H1 (cell line): ENCODE data around the gene EPSTI1. TPM values are rescaled to one million over a fixed set of nuclear protein-coding genes. Genes with fewer than 3 reads are reported as not detected.

Experiments used
- ASH2L ChIP-seq: fragments of 200-600, 300-600 bp; sonication (generic); IDR thresholded peaks from one replicate; pipeline ENCODE4 v1.7.1; 2017; ENCODE audit warnings: low read length
- BACH1 ChIP-seq: IDR thresholded peaks from 2 replicates; pipeline ENCODE4 v1.6.1; 2012; ENCODE audit warnings: low read length, improper control_type of control experiment
- BCL11A ChIP-seq, 2 experiments: IDR thresholded peaks; one replicate each; pipeline ENCODE4 v1.6.1; 2011; ENCODE audit warnings: low read depth in 2 of 2, low read length in 2 of 2, mild to moderate bottlenecking in 2 of 2
- BRCA1 ChIP-seq: IDR thresholded peaks from 2 replicates; pipeline ENCODE4 v1.6.1; 2012; ENCODE audit warnings: low read depth, low read length, improper control_type of control experiment
- CTBP2 ChIP-seq: IDR thresholded peaks from 2 replicates; pipeline ENCODE4 v1.7.0; 2011; ENCODE audit warnings: borderline replicate concordance, mild to moderate bottlenecking, moderate library complexity, mixed read lengths, low read length; ENCODE audit not compliant: insufficient read depth, insufficient read length
- EP300 ChIP-seq, 2 experiments: IDR thresholded peaks; 1 replicate in 1 of 2; 2 replicates in 1 of 2; pipeline ENCODE4 v1.6.1; 2011 to 2012; ENCODE audit warnings: low read depth in 2 of 2, low read length in 2 of 2, mild to moderate bottlenecking in 2 of 2, borderline replicate concordance in 1 of 2, inconsistent platforms in 1 of 2, moderate library complexity in 1 of 2
- HDAC2 ChIP-seq, 2 experiments: fragments of 300-600 bp in 1 of 2; sonication (generic) in 1 of 2; IDR thresholded peaks; 2 replicates each; pipeline ENCODE4 v1.6.1; 2011 to 2012; ENCODE audit warnings: low read depth in 2 of 2, low read length in 2 of 2, mild to moderate bottlenecking in 2 of 2, moderate library complexity in 2 of 2, borderline replicate concordance in 1 of 2, inconsistent platforms in 1 of 2
- KDM5A ChIP-seq: fragments of 200-600 bp; IDR thresholded peaks from 2 replicates; pipeline ENCODE4 v1.7.1; 2012; ENCODE audit warnings: mild to moderate bottlenecking, low read length, inconsistent platforms, mixed read lengths
- NANOG ChIP-seq: IDR thresholded peaks from 2 replicates; pipeline ENCODE4 v1.6.1; 2011; ENCODE audit warnings: low read length, low read depth, mild to moderate bottlenecking, inconsistent platforms; ENCODE audit not compliant: insufficient read depth, poor library complexity, severe bottlenecking
- POLR2AphosphoS5 ChIP-seq: IDR thresholded peaks from 2 replicates; pipeline ENCODE4 v1.6.1; 2011; ENCODE audit warnings: low read depth, low read length
- POU5F1 ChIP-seq: IDR thresholded peaks from 2 replicates; pipeline ENCODE4 v1.6.1; 2011; ENCODE audit warnings: low read depth, mild to moderate bottlenecking, low read length, moderate library complexity
- RBBP5 ChIP-seq: IDR thresholded peaks from 2 replicates; pipeline ENCODE4 v1.7.1; 2012; ENCODE audit warnings: low read depth, mild to moderate bottlenecking, inconsistent platforms, low read length, moderate library complexity, borderline replicate concordance
- SAP30 ChIP-seq: fragments of 300-600 bp; sonication (generic); IDR thresholded peaks from 2 replicates; pipeline ENCODE4 v1.7.1; 2012; ENCODE audit warnings: low read length, moderate library complexity, mild to moderate bottlenecking, inconsistent platforms; ENCODE audit not compliant: insufficient read depth, insufficient replicate concordance
- SRF ChIP-seq: IDR thresholded peaks from 2 replicates; pipeline ENCODE4 v1.6.1; 2011; ENCODE audit warnings: mild to moderate bottlenecking, low read depth, low read length, moderate library complexity
- SUZ12 ChIP-seq: fragments of 200-600 bp; sonication (generic); IDR thresholded peaks from 2 replicates; pipeline ENCODE4 v1.6.1; 2012; ENCODE audit warnings: mild to moderate bottlenecking, inconsistent platforms, low read length, moderate library complexity, mixed read lengths
- TAF1 ChIP-seq: IDR thresholded peaks from 2 replicates; pipeline ENCODE4 v1.6.1; 2011; ENCODE audit warnings: mild to moderate bottlenecking, low read depth, low read length
- TAF7 ChIP-seq: optimal IDR thresholded peaks from 2 replicates; pipeline ENCODE3; 2011; ENCODE audit warnings: low read depth, mild to moderate bottlenecking, inconsistent platforms, low read length, moderate library complexity, borderline replicate concordance
- TBP ChIP-seq: IDR thresholded peaks from 2 replicates; pipeline ENCODE4 v1.6.1; 2011; ENCODE audit warnings: low read depth, low read length, improper control_type of control experiment
- ZNF274 ChIP-seq: IDR thresholded peaks from 2 replicates; pipeline ENCODE4 v1.7.0; 2012; ENCODE audit warnings: low read length, borderline replicate concordance; ENCODE audit errors: extremely low read depth
- polyA plus RNA-seq, 7 experiments: library from polyadenylated mRNA; depleted of rRNA in 3 of 7; stranded (reverse) in 5 of 7; unstranded in 2 of 7; fragments of >200 nt in 5 of 7; fragments of 200-250 nt in 2 of 7; gene quantifications; 1 replicate in 5 of 7; 2 replicates in 1 of 7; 4 replicates in 1 of 7; pipeline versions ENCODE4 v1.2.1 to v1.2.3, GENCODE V29; 2011 to 2013; ENCODE audit warnings: missing spikeins in 2 of 7, mixed read lengths in 2 of 7
- total RNA-seq: library from RNA; stranded (reverse); fragmentation: NEBNext Ultra II Directional; extraction: Animal tissue kit (Norgen Biotek cat#: 25700); gene quantifications from 2 replicates; pipeline ENCODE4 v1.2.1, GENCODE V29; 2021
- TF ChIP-seq, protein P1 (sequence below): IDR thresholded peaks from 2 replicates; pipeline ENCODE4 v1.6.1; 2012; ENCODE audit warnings: inconsistent platforms
- TF ChIP-seq, protein P2 (sequence below), 3 experiments: IDR thresholded peaks; 1 replicate in 2 of 3; 2 replicates in 1 of 3; pipeline versions ENCODE4 v1.5.1 to v1.6.1; 2011; ENCODE audit warnings: low read length in 3 of 3, mild to moderate bottlenecking in 3 of 3, inconsistent platforms in 2 of 3, low read depth in 1 of 3, moderate library complexity in 1 of 3; ENCODE audit not compliant: insufficient read depth in 1 of 3; ENCODE audit errors: control extremely low read depth in 1 of 3

EPSTI1 gene
- total and polyA plus RNA-seq, 2 of the 8 experiments (the other 6 are each of a cell fraction or from before 2014, with no cell fraction given) = 0.23 to 0.37 TPM

GRCh38 chr13:42875475-42876269, 116.4 kb downstream of the EPSTI1 start (continued):
- TF ChIP-seq BRCA1 = no peak
- TF ChIP-seq SUZ12 = no peak
- TF ChIP-seq POLR2AphosphoS5 = no peak
- TF ChIP-seq CTBP2 = no peak
- TF ChIP-seq NANOG = peak; percentile 31
- TF ChIP-seq, protein P1, sequence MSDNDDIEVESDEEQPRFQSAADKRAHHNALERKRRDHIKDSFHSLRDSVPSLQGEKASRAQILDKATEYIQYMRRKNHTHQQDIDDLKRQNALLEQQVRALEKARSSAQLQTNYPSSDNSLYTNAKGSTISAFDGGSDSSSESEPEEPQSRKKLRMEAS = 0 out of 2 replicates have a peak, but pooled peaks have one; percentile 10
- TF ChIP-seq RBBP5 = no peak
- no peak for TF ChIP-seq TBP
- TF ChIP-seq BACH1 = no peak
- TF ChIP-seq TAF7 = no peak
- no peak for TF ChIP-seq TAF1
- TF ChIP-seq ZNF274 = no peak
- peak; percentile 20 for TF ChIP-seq SAP30
- TF ChIP-seq ASH2L = no peak
- TF ChIP-seq, protein P2, sequence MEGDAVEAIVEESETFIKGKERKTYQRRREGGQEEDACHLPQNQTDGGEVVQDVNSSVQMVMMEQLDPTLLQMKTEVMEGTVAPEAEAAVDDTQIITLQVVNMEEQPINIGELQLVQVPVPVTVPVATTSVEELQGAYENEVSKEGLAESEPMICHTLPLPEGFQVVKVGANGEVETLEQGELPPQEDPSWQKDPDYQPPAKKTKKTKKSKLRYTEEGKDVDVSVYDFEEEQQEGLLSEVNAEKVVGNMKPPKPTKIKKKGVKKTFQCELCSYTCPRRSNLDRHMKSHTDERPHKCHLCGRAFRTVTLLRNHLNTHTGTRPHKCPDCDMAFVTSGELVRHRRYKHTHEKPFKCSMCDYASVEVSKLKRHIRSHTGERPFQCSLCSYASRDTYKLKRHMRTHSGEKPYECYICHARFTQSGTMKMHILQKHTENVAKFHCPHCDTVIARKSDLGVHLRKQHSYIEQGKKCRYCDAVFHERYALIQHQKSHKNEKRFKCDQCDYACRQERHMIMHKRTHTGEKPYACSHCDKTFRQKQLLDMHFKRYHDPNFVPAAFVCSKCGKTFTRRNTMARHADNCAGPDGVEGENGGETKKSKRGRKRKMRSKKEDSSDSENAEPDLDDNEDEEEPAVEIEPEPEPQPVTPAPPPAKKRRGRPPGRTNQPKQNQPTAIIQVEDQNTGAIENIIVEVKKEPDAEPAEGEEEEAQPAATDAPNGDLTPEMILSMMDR (IDR thresholded peaks at IDR 0.05; ENCODE audit: control extremely low read depth in 1 of 3, insufficient read depth in 1 of 3, low read depth in 1 of 3, low read length in 3 of 3) = peak; percentile 6 to 62 (median 43)
- no peak for TF ChIP-seq HDAC2 (IDR thresholded peaks at IDR 0.05; ENCODE audit: borderline replicate concordance in 1 of 2, low read depth in 2 of 2, low read length in 2 of 2)
- TF ChIP-seq POU5F1 = no peak
- TF ChIP-seq KDM5A = no peak
- no peak; a peak in 1 of 3 replicates for TF ChIP-seq EP300 (IDR thresholded peaks at IDR 0.05; ENCODE audit: borderline replicate concordance in 1 of 2, low read depth in 2 of 2, low read length in 2 of 2)
- TF ChIP-seq BCL11A (IDR thresholded peaks at IDR 0.05; ENCODE audit: low read depth in 2 of 2, low read length in 2 of 2) = no peak
- no peak for TF ChIP-seq SRF
